ENCODE data around the gene EFCAB6. TPM values are rescaled to one million over a fixed set of nuclear protein-coding genes. Genes with fewer than 3 reads are reported as not detected.

The EFCAB6 gene
- polyA plus RNA-seq, 4 donors, result 0.34 to 1.9 TPM; not detected in 2

GRCh38 chr22:43825651-43826050, 13.5 kb upstream of the EFCAB6 start:
- DNase-seq, result no peak
- H3K27me3 ChIP-seq (ENCODE audit: control insufficient read depth in 3 of 3, insufficient read depth in 3 of 3, low read length in 3 of 3), result peaks cover 0 to 3% (median 0%) of the 10 kb centered on the region in 3 donors

GRCh38 chr22:43824724-43825420, 12.8 kb upstream of the EFCAB6 start:
- WGBS, 3 donors, result 87 to 89% (median 88%) methylated on average over 26 of the region's 26 CpGs
- DNase-seq (no peak), FAIRE-seq (no peak)

More at GRCh38 chr22:43825651-43826050, 13.5 kb upstream of the EFCAB6 start:
- 75 to 92% (median 90%) methylated on average over 11 of the region's 11 CpGs for WGBS, 3 donors
- Histone ChIP-seq H3K36me3 (ENCODE audit: control insufficient read depth in 3 of 3, insufficient read depth in 2 of 3, low read depth in 1 of 3, low read length in 3 of 3) (no peaks in the 10 kb centered on the region), H3K4me3 (ENCODE audit: low read depth in 1 of 3, low read length in 3 of 3) (no peak overlapping the region), H3K4me1 (ENCODE audit: control insufficient read depth in 3 of 3, insufficient read depth in 2 of 3, low read depth in 1 of 3, low read length in 2 of 3) (peaks cover 0 to 17% (median 0%) of the 10 kb centered on the region in 3 donors), H3K27ac (ENCODE audit: low read depth in 1 of 3, low read length in 2 of 3) (no peak overlapping the region), H3K9me3 (ENCODE audit: control insufficient read depth in 2 of 2, insufficient read depth in 1 of 2, low read depth in 1 of 2, low read length in 1 of 2) (no peaks in the 10 kb centered on the region)
- FAIRE-seq, result no peak

GRCh38 chr22:43823911-43824665, 12.0 kb upstream of the EFCAB6 start:
- DNase-seq, result no peak
- Histone ChIP-seq H3K9me3 (ENCODE audit: control insufficient read depth in 2 of 2, insufficient read depth in 1 of 2, low read depth in 1 of 2, low read length in 1 of 2) (no peaks in the 10 kb centered on the region), H3K27ac (ENCODE audit: low read depth in 1 of 3, low read length in 2 of 3) (no peak overlapping the region), H3K36me3 (ENCODE audit: control insufficient read depth in 3 of 3, insufficient read depth in 2 of 3, low read depth in 1 of 3, low read length in 3 of 3) (no peaks in the 10 kb centered on the region), H3K4me1 (ENCODE audit: control insufficient read depth in 3 of 3, insufficient read depth in 2 of 3, low read depth in 1 of 3, low read length in 2 of 3) (peaks cover 0 to 19% (median 0%) of the 10 kb centered on the region in 3 donors), H3K4me3 (ENCODE audit: low read depth in 1 of 3, low read length in 3 of 3) (no peak overlapping the region), H3K27me3 (ENCODE audit: control insufficient read depth in 3 of 3, insufficient read depth in 3 of 3, low read length in 3 of 3) (peaks cover 0 to 3% (median 0%) of the 10 kb centered on the region in 3 donors)
- 72 to 78% (median 74%) methylated on average over 17 of the region's 17 CpGs for WGBS, 3 donors
- FAIRE-seq, result no peak

More at GRCh38 chr22:43824724-43825420, 12.8 kb upstream of the EFCAB6 start:
- H3K36me3 ChIP-seq (ENCODE audit: control insufficient read depth in 3 of 3, insufficient read depth in 2 of 3, low read depth in 1 of 3, low read length in 3 of 3), result no peaks in the 10 kb centered on the region
- no peaks in the 10 kb centered on the region for H3K9me3 ChIP-seq (ENCODE audit: control insufficient read depth in 2 of 2, insufficient read depth in 1 of 2, low read depth in 1 of 2, low read length in 1 of 2)
- H3K27me3 ChIP-seq (ENCODE audit: control insufficient read depth in 3 of 3, insufficient read depth in 3 of 3, low read length in 3 of 3), result peaks cover 0 to 3% (median 0%) of the 10 kb centered on the region in 3 donors
- H3K27ac ChIP-seq (ENCODE audit: low read depth in 1 of 3, low read length in 2 of 3), result no peak overlapping the region
- no peak overlapping the region for H3K4me3 ChIP-seq (ENCODE audit: low read depth in 1 of 3, low read length in 3 of 3)
- H3K4me1 ChIP-seq (ENCODE audit: control insufficient read depth in 3 of 3, insufficient read depth in 2 of 3, low read depth in 1 of 3, low read length in 2 of 3), result peaks cover 0 to 19% (median 0%) of the 10 kb centered on the region in 3 donors

GRCh38 chr22:43823353-43823908, 11.3 kb upstream of the EFCAB6 start:
- WGBS, 3 donors, result 26 to 64% (median 42%) methylated on average over 13 of the region's 13 CpGs
- Histone ChIP-seq H3K36me3 (ENCODE audit: control insufficient read depth in 3 of 3, insufficient read depth in 2 of 3, low read depth in 1 of 3, low read length in 3 of 3) (no peaks in the 10 kb centered on the region), H3K27ac (ENCODE audit: low read depth in 1 of 3, low read length in 2 of 3) (no peak overlapping the region), H3K27me3 (ENCODE audit: control insufficient read depth in 3 of 3, insufficient read depth in 3 of 3, low read length in 3 of 3) (peaks cover 0 to 3% (median 0%) of the 10 kb centered on the region in 3 donors), H3K4me1 (ENCODE audit: control insufficient read depth in 3 of 3, insufficient read depth in 2 of 3, low read depth in 1 of 3, low read length in 2 of 3) (peaks cover 0 to 19% (median 0%) of the 10 kb centered on the region in 3 donors), H3K9me3 (ENCODE audit: control insufficient read depth in 2 of 2, insufficient read depth in 1 of 2, low read depth in 1 of 2, low read length in 1 of 2) (no peaks in the 10 kb centered on the region), H3K4me3 (ENCODE audit: low read depth in 1 of 3, low read length in 3 of 3) (no peak overlapping the region)
- DNase-seq, result peak; percentile 54 to 76
- no peak for FAIRE-seq

GRCh38 chr22:43821606-43822425, 9.7 kb upstream of the EFCAB6 start:
- Histone ChIP-seq H3K27ac (ENCODE audit: low read depth in 1 of 3, low read length in 2 of 3) (no peak overlapping the region), H3K36me3 (ENCODE audit: control insufficient read depth in 3 of 3, insufficient read depth in 2 of 3, low read depth in 1 of 3, low read length in 3 of 3) (no peaks in the 10 kb centered on the region), H3K9me3 (ENCODE audit: control insufficient read depth in 2 of 2, insufficient read depth in 1 of 2, low read depth in 1 of 2, low read length in 1 of 2) (no peaks in the 10 kb centered on the region), H3K4me3 (ENCODE audit: low read depth in 1 of 3, low read length in 3 of 3) (no peak overlapping the region), H3K27me3 (ENCODE audit: control insufficient read depth in 3 of 3, insufficient read depth in 3 of 3, low read length in 3 of 3) (peaks cover 0 to 3% (median 0%) of the 10 kb centered on the region in 3 donors), H3K4me1 (ENCODE audit: control insufficient read depth in 3 of 3, insufficient read depth in 2 of 3, low read depth in 1 of 3, low read length in 2 of 3) (peaks cover 0 to 19% (median 0%) of the 10 kb centered on the region in 3 donors)
- 73 to 83% (median 79%) methylated on average over 22 of the region's 22 CpGs for WGBS, 3 donors
- DNase-seq (no peak), FAIRE-seq (no peak)

GRCh38 chr22:43820651-43821305, 8.7 kb upstream of the EFCAB6 start:
- H3K27ac ChIP-seq (ENCODE audit: low read depth in 1 of 3, low read length in 2 of 3), result no peak overlapping the region
- H3K4me1 ChIP-seq (ENCODE audit: control insufficient read depth in 3 of 3, insufficient read depth in 2 of 3, low read depth in 1 of 3, low read length in 2 of 3), result peaks cover 0 to 14% (median 0%) of the 10 kb centered on the region in 3 donors
- 13 to 53% (median 28%) methylated on average over 18 of the region's 18 CpGs for WGBS, 3 donors
- H3K27me3 ChIP-seq (ENCODE audit: control insufficient read depth in 3 of 3, insufficient read depth in 3 of 3, low read length in 3 of 3), result peaks cover 0 to 3% (median 0%) of the 10 kb centered on the region in 3 donors
- no peaks in the 10 kb centered on the region for H3K36me3 ChIP-seq (ENCODE audit: control insufficient read depth in 3 of 3, insufficient read depth in 2 of 3, low read depth in 1 of 3, low read length in 3 of 3)
- DNase-seq (peak; percentile 33), FAIRE-seq (no peak)
- no peak overlapping the region for H3K4me3 ChIP-seq (ENCODE audit: low read depth in 1 of 3, low read length in 3 of 3)
- H3K9me3 ChIP-seq (ENCODE audit: control insufficient read depth in 2 of 2, insufficient read depth in 1 of 2, low read depth in 1 of 2, low read length in 1 of 2), result no peaks in the 10 kb centered on the region

GRCh38 chr22:43819931-43820640, 8.0 kb upstream of the EFCAB6 start:
- no peaks in the 10 kb centered on the region for H3K9me3 ChIP-seq (ENCODE audit: control insufficient read depth in 2 of 2, insufficient read depth in 1 of 2, low read depth in 1 of 2, low read length in 1 of 2)
- H3K36me3 ChIP-seq (ENCODE audit: control insufficient read depth in 3 of 3, insufficient read depth in 2 of 3, low read depth in 1 of 3, low read length in 3 of 3), result peaks cover 0 to 2% (median 0%) of the 10 kb centered on the region in 3 donors
- H3K27me3 ChIP-seq (ENCODE audit: control insufficient read depth in 3 of 3, insufficient read depth in 3 of 3, low read length in 3 of 3), result peaks cover 0 to 3% (median 0%) of the 10 kb centered on the region in 3 donors
- peaks cover 0 to 14% (median 0%) of the 10 kb centered on the region in 3 donors for H3K4me1 ChIP-seq (ENCODE audit: control insufficient read depth in 3 of 3, insufficient read depth in 2 of 3, low read depth in 1 of 3, low read length in 2 of 3)
- FAIRE-seq, result no peak
- H3K4me3 ChIP-seq (ENCODE audit: low read depth in 1 of 3, low read length in 3 of 3), result no peak overlapping the region
- 42 to 84% (median 60%) methylated on average over 13 of the region's 13 CpGs for whole genome bisulfite sequencing, 3 donors
- no peak overlapping the region for H3K27ac ChIP-seq (ENCODE audit: low read depth in 1 of 3, low read length in 2 of 3)
- no peak for DNase-seq
